ENCODE measurements around the gene OTUB1. TPM values are rescaled to one million over a fixed set of nuclear protein-coding genes. Genes with fewer than 3 reads are reported as not detected.

The OTUB1 gene
- total and polyA plus RNA-seq, 9 of the 15 experiments (the other 6 are each of a cell fraction or from before 2014, with no cell fraction given), result 29.5 to 134 (median 66.1) TPM

GRCh38 chr11:63974259-63975143 is 11.7 kb upstream of the OTUB1 start, which contains the start of gene COX8A (continued):
- TF ChIP-seq ZNF76 (CRISPR knock-in tag; IDR thresholded peaks at IDR 0.05; ENCODE audit: borderline replicate concordance), result peak; percentile 57; the same call in 1 of the 2 replicates
- TF ChIP-seq CTBP1 (IDR thresholded peaks at IDR 0.05; ENCODE audit: borderline replicate concordance), result peak; percentile 63; the same call in 1 of the 2 replicates
- 0 out of 2 replicates have a peak, but pooled peaks have one; percentile 79 for TF ChIP-seq RBM14 (IDR thresholded peaks at IDR 0.05; ENCODE audit: borderline replicate concordance, insufficient read depth, low read depth, low read length)
- no peak for TF ChIP-seq KDM1A (IDR thresholded peaks at IDR 0.05)
- TF ChIP-seq L3MBTL2 (IDR thresholded peaks at IDR 0.05), result peak; percentile 66; the same call in 1 of the 2 replicates
- no peak for TF ChIP-seq ZNF780A (CRISPR knock-in tag; IDR thresholded peaks at IDR 0.05)
- TF ChIP-seq SIN3B (IDR thresholded peaks at IDR 0.05; ENCODE audit: low read depth), result peak; percentile 77; the same call in 1 of the 2 replicates
- TF ChIP-seq YBX1 (IDR thresholded peaks at IDR 0.05), result no peak
- TF ChIP-seq CHCHD3 (CRISPR knock-in tag; IDR thresholded peaks at IDR 0.05), result peak; percentile 75; the same call in 1 of the 2 replicates
- peak; percentile 30; the same call in 1 of the 2 replicates for TF ChIP-seq MAX (CRISPR knock-in tag; IDR thresholded peaks at IDR 0.05)
- TF ChIP-seq ERF (CRISPR knock-in tag; IDR thresholded peaks at IDR 0.05), result peak; percentile 89; the same call in 1 of the 2 replicates
- TF ChIP-seq MAFF (IDR thresholded peaks at IDR 0.05; ENCODE audit: low read length), result no peak
- TF ChIP-seq NONO (IDR thresholded peaks at IDR 0.05; ENCODE audit: low read depth in 2 of 2, low read length in 1 of 2), result no peak
- TF ChIP-seq HDAC6 (IDR thresholded peaks at IDR 0.05; ENCODE audit: low read depth, low read length), result no peak
- no peak for TF ChIP-seq PCBP2 (IDR thresholded peaks at IDR 0.05; ENCODE audit: low read depth, low read length, poor library complexity, severe bottlenecking)
- no peak for TF ChIP-seq RHOXF2B (CRISPR knock-in tag; conservative IDR thresholded peaks at IDR 0.05)
- no peak for TF ChIP-seq ZNF140 (CRISPR knock-in tag; IDR thresholded peaks at IDR 0.05)
- peak; percentile 64 for TF ChIP-seq RBM25 (IDR thresholded peaks at IDR 0.05; ENCODE audit: low read depth, low read length, severe bottlenecking)
- no peak for TF ChIP-seq ZNF280B (CRISPR knock-in tag; IDR thresholded peaks at IDR 0.05)
- no peak for TF ChIP-seq GMEB1 (CRISPR knock-in tag; IDR thresholded peaks at IDR 0.05)
- TF ChIP-seq CBX2 (IDR thresholded peaks at IDR 0.05; ENCODE audit: insufficient read depth, low read length, poor library complexity, severe bottlenecking), result no peak
- TF ChIP-seq ETV5 (CRISPR knock-in tag; IDR thresholded peaks at IDR 0.05; ENCODE audit: low read depth), result peak; percentile 85
- no peak for TF ChIP-seq EHMT2 (IDR thresholded peaks at IDR 0.05)
- TF ChIP-seq KLF13 (tag; IDR thresholded peaks at IDR 0.05; ENCODE audit: borderline replicate concordance, low read depth), result peak; percentile 20; the same call in 1 of the 2 replicates
- no peak for TF ChIP-seq SMAD3 (CRISPR knock-in tag; conservative IDR thresholded peaks at IDR 0.05)
- no peak for TF ChIP-seq POU5F1 (IDR thresholded peaks at IDR 0.05; ENCODE audit: borderline replicate concordance, low read depth, low read length, partially characterized antibody)

All from K562 (cell line).